Testis (tissue), 2 donors: Measurements from ENCODE around the gene MAPKAP1.

Source experiments
- POLR2A ChIP-seq: fragments of 450-650 bp; IDR thresholded peaks from one replicate; pipeline ENCODE4 v1.6.1; 2017; ENCODE audit warnings: antibody characterized with exemption, mild to moderate bottlenecking, moderate library complexity
- TF ChIP-seq, protein P1 (sequence below), 3 experiments: fragments of 450-650 bp in 2 of 3; fragments of 200-600 bp in 1 of 3; sonication (generic) in 1 of 3; IDR thresholded peaks; one replicate each; pipeline ENCODE4 v1.5.1; 2016 to 2019; ENCODE audit warnings: antibody characterized with exemption in 3 of 3, mild to moderate bottlenecking in 2 of 3, moderate library complexity in 1 of 3

DNA sequence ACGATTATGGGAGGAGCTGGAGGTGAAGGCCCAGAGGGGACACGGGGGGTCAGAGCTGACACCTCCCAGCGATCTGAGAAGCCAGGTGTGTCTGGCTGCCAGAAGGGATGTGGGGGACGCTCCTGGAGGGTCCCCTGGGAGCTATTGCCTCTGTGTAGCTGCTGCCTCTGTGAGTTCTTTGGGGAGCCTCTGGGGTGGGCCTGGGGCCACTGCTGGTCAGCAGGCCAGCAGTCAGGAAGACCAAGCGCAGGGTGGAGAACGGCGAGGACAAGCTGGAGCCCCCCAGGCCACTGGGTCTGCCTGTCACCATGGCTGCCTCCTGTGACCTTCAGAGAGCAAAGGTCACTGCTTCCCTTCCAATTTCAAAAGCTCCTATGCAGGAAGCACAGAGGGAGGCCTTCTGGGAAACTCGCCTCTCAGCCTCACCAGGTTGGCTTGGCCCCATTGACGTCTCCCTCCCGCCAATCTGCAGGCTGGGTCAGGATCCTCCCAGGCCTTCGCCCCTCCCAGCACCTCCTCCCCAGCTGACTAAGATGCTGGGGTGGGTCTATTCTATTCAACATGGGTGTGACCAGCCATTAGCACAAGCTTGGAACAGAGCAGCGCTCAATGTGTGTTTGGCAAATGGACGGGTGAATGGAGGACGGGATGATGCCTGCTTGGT, 319.0 kb downstream of the MAPKAP1 start:
- TF ChIP-seq, protein P1, sequence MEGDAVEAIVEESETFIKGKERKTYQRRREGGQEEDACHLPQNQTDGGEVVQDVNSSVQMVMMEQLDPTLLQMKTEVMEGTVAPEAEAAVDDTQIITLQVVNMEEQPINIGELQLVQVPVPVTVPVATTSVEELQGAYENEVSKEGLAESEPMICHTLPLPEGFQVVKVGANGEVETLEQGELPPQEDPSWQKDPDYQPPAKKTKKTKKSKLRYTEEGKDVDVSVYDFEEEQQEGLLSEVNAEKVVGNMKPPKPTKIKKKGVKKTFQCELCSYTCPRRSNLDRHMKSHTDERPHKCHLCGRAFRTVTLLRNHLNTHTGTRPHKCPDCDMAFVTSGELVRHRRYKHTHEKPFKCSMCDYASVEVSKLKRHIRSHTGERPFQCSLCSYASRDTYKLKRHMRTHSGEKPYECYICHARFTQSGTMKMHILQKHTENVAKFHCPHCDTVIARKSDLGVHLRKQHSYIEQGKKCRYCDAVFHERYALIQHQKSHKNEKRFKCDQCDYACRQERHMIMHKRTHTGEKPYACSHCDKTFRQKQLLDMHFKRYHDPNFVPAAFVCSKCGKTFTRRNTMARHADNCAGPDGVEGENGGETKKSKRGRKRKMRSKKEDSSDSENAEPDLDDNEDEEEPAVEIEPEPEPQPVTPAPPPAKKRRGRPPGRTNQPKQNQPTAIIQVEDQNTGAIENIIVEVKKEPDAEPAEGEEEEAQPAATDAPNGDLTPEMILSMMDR (IDR thresholded peaks at IDR 0.05): no peak
- no peak for TF ChIP-seq POLR2A
